GM12878 (cell line): ENCODE measurements around the gene ZNF615. TPM values are rescaled to one million over a fixed set of nuclear protein-coding genes. Genes with fewer than 3 reads are reported as not detected.

Experiments
- ATF2 ChIP-seq: IDR thresholded peaks from 2 replicates; pipeline ENCODE4 v1.6.1; 2012; ENCODE audit warnings: low read length, inconsistent platforms
- BCL3 ChIP-seq: IDR thresholded peaks from 2 replicates; pipeline ENCODE4 v1.6.1; 2011; ENCODE audit warnings: borderline replicate concordance, low read depth, mild to moderate bottlenecking, moderate library complexity, low read length; ENCODE audit not compliant: insufficient read depth, poor library complexity, severe bottlenecking
- MEF2A ChIP-seq: IDR thresholded peaks from 2 replicates; pipeline ENCODE4 v1.6.1; 2011; ENCODE audit warnings: low read depth, mild to moderate bottlenecking, low read length, moderate library complexity; ENCODE audit not compliant: insufficient read depth
- MTA2 ChIP-seq: fragments of 450-650 bp; IDR thresholded peaks from 2 replicates; pipeline ENCODE4 v1.6.1; 2016; ENCODE audit warnings: low read depth, mild to moderate bottlenecking, moderate library complexity
- RAD21 ChIP-seq: IDR thresholded peaks from 2 replicates; pipeline ENCODE4 v1.6.1; 2011; ENCODE audit warnings: mild to moderate bottlenecking, low read depth, low read length, moderate library complexity; ENCODE audit not compliant: insufficient read depth
- RB1 ChIP-seq: fragments of 450-650 bp; formaldehyde crosslinking; IDR thresholded peaks from 2 replicates; pipeline ENCODE4 v1.6.1; 2017; ENCODE audit warnings: mild to moderate bottlenecking, borderline replicate concordance
- SMARCA5 ChIP-seq: fragments of 450-650 bp; IDR thresholded peaks from 2 replicates; pipeline ENCODE4 v1.6.1; 2017; ENCODE audit warnings: mild to moderate bottlenecking
- SP1 ChIP-seq: IDR thresholded peaks from one replicate; pipeline ENCODE4 v1.6.1; 2011; ENCODE audit warnings: low read depth, low read length
- SPI1 ChIP-seq: IDR thresholded peaks from 2 replicates; pipeline ENCODE4 v1.6.1; 2011; ENCODE audit warnings: low read depth, mild to moderate bottlenecking, low read length, moderate library complexity, borderline replicate concordance; ENCODE audit not compliant: insufficient read depth
- USF2 ChIP-seq: IDR thresholded peaks from 2 replicates; pipeline ENCODE4 v1.6.1; 2011; ENCODE audit warnings: low read depth, low read length, improper control_type of control experiment, borderline replicate concordance
- ZBTB40 ChIP-seq: fragments of 450-650 bp; IDR thresholded peaks from 2 replicates; pipeline ENCODE4 v1.6.1; 2016; ENCODE audit warnings: mild to moderate bottlenecking, moderate library complexity, borderline replicate concordance
- ZNF24 ChIP-seq: fragments of 450-650 bp; IDR thresholded peaks from 2 replicates; pipeline ENCODE4 v1.6.1; 2017; ENCODE audit warnings: antibody characterized with exemption, mild to moderate bottlenecking
- polyA plus RNA-seq, 11 experiments: library from polyadenylated mRNA; depleted of rRNA in 4 of 11; unstranded in 6 of 11; stranded (reverse) in 5 of 11; fragments of >200 nt; fragmentation: Nextera tagmentation in 4 of 11; fragmentation: Illumina TruSeq in 1 of 11; extraction: Ambion mirVana in 4 of 11; extraction: Trizol in 1 of 11; gene quantifications; 1 replicate in 1 of 11; 2 replicates in 10 of 11; pipeline versions ENCODE4 v1.2.1 to v1.2.3, GENCODE V29; 2011 to 2016; ENCODE audit warnings: inconsistent platforms in 2 of 11, missing spikeins in 2 of 11, low read depth in 1 of 11
- total RNA-seq, 4 experiments: library from RNA; depleted of rRNA in 3 of 4; stranded (reverse); fragments of >200 nt in 3 of 4; fragmentation: Illumina TruSeq in 1 of 4; extraction: Trizol in 1 of 4; gene quantifications; 2 replicates each; pipeline versions ENCODE4 v1.2.1 to v1.2.3, GENCODE V29; 2013 to 2021

The ZNF615 gene
- total and polyA plus RNA-seq, 10 of the 15 experiments (the other 5 are each of a cell fraction or from before 2014, with no cell fraction given): 1.7 to 7.2 (median 4.2) TPM

GRCh38 chr19:51948975-51949374 is 59.0 kb downstream of the ZNF615 start (continued):
- TF ChIP-seq ZBTB40 (no peak), RAD21 (no peak), ATF2 (no peak), MTA2 (no peak), USF2 (no peak), MEF2A (no peak), SMARCA5 (no peak), ZNF24 (no peak), SP1 (no peak), RB1 (no peak), SPI1 (no peak), BCL3 (no peak)
